Skeletal muscle tissue (tissue), 4 donors: ENCODE measurements around the gene NAE1. TPM values are rescaled to one million over a fixed set of nuclear protein-coding genes. Genes with fewer than 3 reads are reported as not detected.

ENCODE experiments used
- H3K27ac ChIP-seq: one replicate; pipeline ENCODE4 v1.7.0; 2013; ENCODE audit warnings: mild to moderate bottlenecking, low read depth, low read length, inconsistent platforms
- H3K27me3 ChIP-seq, 3 donors: one replicate each; pipeline ENCODE4 v1.7.0; 2013; ENCODE audit warnings: low read length in 3 of 3; ENCODE audit not compliant: control insufficient read depth in 3 of 3, insufficient read depth in 3 of 3
- H3K36me3 ChIP-seq, 3 donors: one replicate each; pipeline ENCODE4 v1.7.0; 2013; ENCODE audit warnings: low read length in 3 of 3; ENCODE audit not compliant: control insufficient read depth in 3 of 3, insufficient read depth in 3 of 3
- H3K4me1 ChIP-seq, 3 donors: one replicate each; pipeline ENCODE4 v1.7.0; 2013; ENCODE audit warnings: low read length in 3 of 3, mild to moderate bottlenecking in 3 of 3; ENCODE audit not compliant: control insufficient read depth in 3 of 3, insufficient read depth in 3 of 3
- H3K4me3 ChIP-seq, 3 donors: one replicate each; pipeline ENCODE4 v1.7.0; 2013; ENCODE audit warnings: low read length in 3 of 3
- H3K9ac ChIP-seq, 3 donors: one replicate each; pipeline ENCODE4 v1.7.0; 2013; ENCODE audit warnings: low read length in 3 of 3, mild to moderate bottlenecking in 3 of 3, moderate library complexity in 2 of 3, low read depth in 1 of 3
- H3K9me3 ChIP-seq, 3 donors: one replicate each; pipeline ENCODE4 v1.7.0; 2013; ENCODE audit warnings: low read length in 3 of 3; ENCODE audit not compliant: control insufficient read depth in 3 of 3
- total RNA-seq: library from RNA; depleted of rRNA; stranded (reverse); fragments of >200 nt; gene quantifications from one replicate; pipeline ENCODE4 v1.2.3, GENCODE V29; 2014
- donor health status: Osteomylitis.

The NAE1 gene
- total RNA-seq, 1 donor from 2014 or later, result 32.9 TPM

- Histone ChIP-seq H3K27me3 (no peaks in the 10 kb centered on the region), H3K9ac (no peak overlapping the region), H3K27ac (no peak overlapping the region), H3K4me3 (no peak overlapping the region), H3K4me1 (no peaks in the 10 kb centered on the region), H3K36me3 (no peaks in the 10 kb centered on the region), H3K9me3 (no peaks in the 10 kb centered on the region)
Measured at GRCh38 chr16:66787427-66787826, 43.3 kb downstream of the NAE1 start.

- Histone ChIP-seq H3K4me3 (no peak overlapping the region), H3K9ac (no peak overlapping the region), H3K36me3 (no peaks in the 10 kb centered on the region), H3K27ac (no peak overlapping the region), H3K9me3 (no peaks in the 10 kb centered on the region), H3K27me3 (no peaks in the 10 kb centered on the region), H3K4me1 (no peaks in the 10 kb centered on the region)
Measured at GRCh38 chr16:66786551-66786950, 44.2 kb downstream of the NAE1 start.

GRCh38 chr16:66776457-66776856 lies 54.3 kb downstream of the NAE1 start:
- Histone ChIP-seq H3K4me3 (no peak overlapping the region), H3K9ac (no peak overlapping the region), H3K27ac (no peak overlapping the region), H3K27me3 (no peaks in the 10 kb centered on the region), H3K9me3 (no peaks in the 10 kb centered on the region), H3K4me1 (no peaks in the 10 kb centered on the region), H3K36me3 (no peaks in the 10 kb centered on the region)

GRCh38 chr16:66774981-66775380 lies 55.8 kb downstream of the NAE1 start:
- Histone ChIP-seq H3K9me3 (no peaks in the 10 kb centered on the region), H3K36me3 (no peaks in the 10 kb centered on the region), H3K27ac (no peak overlapping the region), H3K4me3 (no peak overlapping the region), H3K27me3 (no peaks in the 10 kb centered on the region), H3K4me1 (no peaks in the 10 kb centered on the region), H3K9ac (no peak overlapping the region)

GRCh38 chr16:66758086-66758485 lies 72.7 kb downstream of the NAE1 start:
- Histone ChIP-seq H3K27me3 (no peaks in the 10 kb centered on the region), H3K4me1 (no peaks in the 10 kb centered on the region), H3K9ac (no peak overlapping the region), H3K4me3 (no peak overlapping the region), H3K27ac (no peak overlapping the region), H3K36me3 (no peaks in the 10 kb centered on the region), H3K9me3 (no peaks in the 10 kb centered on the region)

- Histone ChIP-seq H3K9me3 (no peaks in the 10 kb centered on the region), H3K36me3 (no peaks in the 10 kb centered on the region), H3K27ac (no peak overlapping the region), H3K4me3 (no peak overlapping the region), H3K9ac (no peak overlapping the region), H3K27me3 (no peaks in the 10 kb centered on the region), H3K4me1 (peaks cover 15 to 22% (median 17%) of the 10 kb centered on the region in 3 donors)
Measured at GRCh38 chr16:66754819-66755218, 76.0 kb downstream of the NAE1 start.

GRCh38 chr16:66754211-66754610 lies 76.6 kb downstream of the NAE1 start:
- peaks cover 1% of the 10 kb centered on the region in 3 donors for H3K36me3 ChIP-seq
- H3K4me3 ChIP-seq, result no peak overlapping the region
- H3K4me1 ChIP-seq, result peaks cover 18 to 28% (median 23%) of the 10 kb centered on the region in 3 donors
- no peaks in the 10 kb centered on the region for H3K27me3 ChIP-seq
- H3K9me3 ChIP-seq, result no peaks in the 10 kb centered on the region
- no peak overlapping the region for H3K27ac ChIP-seq
- H3K9ac ChIP-seq, result no peak overlapping the region

GRCh38 chr16:66752958-66753357 lies 77.8 kb downstream of the NAE1 start:
- H3K4me3 ChIP-seq, result no peak overlapping the region
- H3K27me3 ChIP-seq, result no peaks in the 10 kb centered on the region
- H3K4me1 ChIP-seq, result peaks cover 18 to 31% (median 26%) of the 10 kb centered on the region in 3 donors
- no peaks in the 10 kb centered on the region for H3K9me3 ChIP-seq
- no peak overlapping the region for H3K9ac ChIP-seq
- H3K36me3 ChIP-seq, result peaks cover 5 to 12% (median 9%) of the 10 kb centered on the region in 3 donors
- H3K27ac ChIP-seq, result no peak overlapping the region

Other genes with a start within 250 kb of the NAE1 start
- 23.0 TPM for gene CMTM3, start 226.3 kb downstream of the NAE1 start, total RNA-seq
- gene CMTM4, start 134.2 kb downstream of the NAE1 start, total RNA-seq, result 10.4 TPM
- 70.5 TPM for gene DYNC1LI2, start 79.4 kb downstream of the NAE1 start, total RNA-seq
- gene TERB1, start 29.4 kb downstream of the NAE1 start, total RNA-seq, result not detected
- gene CA7, start 13.4 kb upstream of the NAE1 start, total RNA-seq, result not detected
- gene PDP2, start 49.5 kb upstream of the NAE1 start, total RNA-seq, result 2.6 TPM
- gene CDH16, start 87.9 kb upstream of the NAE1 start, total RNA-seq, result not detected
- gene RRAD, start 94.6 kb upstream of the NAE1 start, total RNA-seq, result 19.3 TPM
- gene CIAO2B, start 103.4 kb upstream of the NAE1 start, total RNA-seq, result 95.0 TPM
- gene CES2, start 104.5 kb upstream of the NAE1 start, total RNA-seq, result 15.7 TPM
- 0.52 TPM for gene CES3, start 130.3 kb upstream of the NAE1 start, total RNA-seq
- 1.0 TPM for gene CES4A, start 157.6 kb upstream of the NAE1 start, total RNA-seq
- 33.9 TPM for gene CBFB, start 198.2 kb upstream of the NAE1 start, total RNA-seq